WTC11 (cell line): ENCODE results near the gene EYA2. TPM values are rescaled to one million over a fixed set of nuclear protein-coding genes. Genes with fewer than 3 reads are reported as not detected.

Experiments used
- ATAC-seq: fragments of 200-7000 bp; cut with Tn5 transposase; 2 replicates; pipeline ENCODE4 v1.10.0; 2021; ENCODE audit warnings: mild to moderate bottlenecking, moderate library complexity
- CTCF ChIA-PET: fragments of 300-600 bp; sonication (Branson Sonifier 250); formaldehyde crosslinking; loops from one replicate; lab custom pipeline; 2021; ENCODE audit warnings: antibody characterized with exemption; lab: Charles Lee
- POLR2A ChIA-PET: fragments of 350-600 bp; sonication (Branson Sonifier 250); formaldehyde crosslinking; loops from one replicate; lab custom pipeline; 2021; ENCODE audit warnings: antibody characterized with exemption; lab: Charles Lee
- DNase-seq: peaks from one replicate; pipeline ENCODE4 v3.0.0; 2021; ENCODE audit warnings: low spot score
- H3K27ac Mint-ChIP-seq: 2 replicates; pipeline ENCODE4 v1.8.0; 2021; ENCODE audit warnings: mixed read lengths
- H3K27me3 Mint-ChIP-seq: 2 replicates; pipeline ENCODE4 v1.8.0; 2021; ENCODE audit warnings: low read depth, mild to moderate bottlenecking, moderate library complexity, mixed read lengths
- H3K36me3 Mint-ChIP-seq: 2 replicates; pipeline ENCODE4 v1.8.0; 2021; ENCODE audit warnings: mixed read lengths
- H3K4me1 Mint-ChIP-seq: 2 replicates; pipeline ENCODE4 v1.8.0; 2022; ENCODE audit warnings: mixed read lengths
- H3K4me3 Mint-ChIP-seq: 2 replicates; pipeline ENCODE4 v1.8.0; 2021; ENCODE audit warnings: mild to moderate bottlenecking, moderate library complexity, mixed read lengths
- H3K9me3 Mint-ChIP-seq: 2 replicates; pipeline ENCODE4 v1.8.0; 2021; ENCODE audit warnings: mixed read lengths
- CREB1 ChIP-seq: sonication (generic); formaldehyde crosslinking; IDR thresholded peaks from 2 replicates; pipeline ENCODE4 v1.8.0; 2023; ENCODE audit warnings: mild to moderate bottlenecking, missing genetic modification reagents
- E2F4 ChIP-seq: sonication (generic); formaldehyde crosslinking; IDR thresholded peaks from 2 replicates; pipeline ENCODE4 v1.8.1; 2022; ENCODE audit warnings: low read depth, mild to moderate bottlenecking, moderate library complexity, missing genetic modification reagents, borderline replicate concordance
- ESRRA ChIP-seq: sonication (generic); formaldehyde crosslinking; IDR thresholded peaks from 2 replicates; pipeline ENCODE4 v1.8.1; 2022; ENCODE audit warnings: mild to moderate bottlenecking, missing genetic modification reagents, borderline replicate concordance
- FOXK1 ChIP-seq: sonication (generic); formaldehyde crosslinking; IDR thresholded peaks from 2 replicates; pipeline ENCODE4 v1.8.0; 2022; ENCODE audit warnings: mild to moderate bottlenecking, moderate library complexity, missing genetic modification reagents
- FOXP4 ChIP-seq: sonication (generic); formaldehyde crosslinking; IDR thresholded peaks from 2 replicates; pipeline ENCODE4 v1.8.0; 2022; ENCODE audit warnings: mild to moderate bottlenecking, missing genetic modification reagents
- OVOL2 ChIP-seq: fragments of 250-450 bp; sonication (Bioruptor Pico); IDR thresholded peaks from 2 replicates; pipeline ENCODE4 v1.9.0; 2021; ENCODE audit warnings: mild to moderate bottlenecking, borderline replicate concordance
- TEAD4 ChIP-seq: sonication (generic); formaldehyde crosslinking; IDR thresholded peaks from 2 replicates; pipeline ENCODE4 v1.8.0; 2022; ENCODE audit warnings: mild to moderate bottlenecking, missing genetic modification reagents
- ZNF263 ChIP-seq: sonication (generic); formaldehyde crosslinking; IDR thresholded peaks from 2 replicates; pipeline ENCODE4 v1.8.1; 2022; ENCODE audit warnings: low read depth, mild to moderate bottlenecking, moderate library complexity, missing genetic modification reagents
- ZNF416 ChIP-seq: fragments of 250-450 bp; sonication (Bioruptor Pico); IDR thresholded peaks from 2 replicates; pipeline ENCODE4 v1.9.0; 2021; ENCODE audit warnings: mild to moderate bottlenecking, inconsistent platforms
- ZNF423 ChIP-seq: fragments of 250-450 bp; sonication (Bioruptor Pico); IDR thresholded peaks from 2 replicates; pipeline ENCODE4 v2.1.2; 2022; ENCODE audit warnings: mild to moderate bottlenecking, moderate library complexity
- total RNA-seq: library from RNA; stranded (reverse); gene quantifications from 3 replicates; pipeline ENCODE4 v1.2.3, GENCODE V29; 2021
- TF ChIP-seq, protein P1 (sequence below): sonication (generic); formaldehyde crosslinking; IDR thresholded peaks from 2 replicates; pipeline ENCODE4 v1.8.1; 2022; ENCODE audit warnings: mild to moderate bottlenecking, missing genetic modification reagents, moderate library complexity, borderline replicate concordance
- TF ChIP-seq, protein P2 (sequence below): sonication (generic); formaldehyde crosslinking; IDR thresholded peaks from 2 replicates; pipeline ENCODE4 v1.8.0; 2022; ENCODE audit warnings: missing genetic modification reagents
- TF ChIP-seq, protein P3 (sequence below): sonication (generic); formaldehyde crosslinking; IDR thresholded peaks from 2 replicates; pipeline ENCODE4 v1.8.0; 2022; ENCODE audit warnings: mild to moderate bottlenecking, missing genetic modification reagents
- TF ChIP-seq, protein P4 (sequence below): sonication (generic); formaldehyde crosslinking; IDR thresholded peaks from 2 replicates; pipeline ENCODE4 v1.8.1; 2023; ENCODE audit warnings: mild to moderate bottlenecking, missing genetic modification reagents, moderate library complexity
- TF ChIP-seq, protein P5 (sequence below): sonication (generic); formaldehyde crosslinking; IDR thresholded peaks from 2 replicates; pipeline ENCODE4 v1.8.1; 2022; ENCODE audit warnings: missing genetic modification reagents, borderline replicate concordance

The EYA2 gene
- total RNA-seq, 1 experiment from 2014 or later, result 1.5 TPM

GRCh38 chr20:46954490-46955038 is 59.9 kb downstream of the EYA2 start (continued):
- TF ChIP-seq E2F4 (CRISPR knock-in tag) (no peak), CREB1 (CRISPR knock-in tag) (no peak), ZNF263 (no peak), ZNF416 (CRISPR knock-in tag) (no peak), ZNF423 (CRISPR knock-in tag) (no peak), OVOL2 (CRISPR knock-in tag) (no peak), TEAD4 (CRISPR knock-in tag) (no peak), FOXP4 (CRISPR knock-in tag) (no peak)
- TF ChIP-seq, protein P1, sequence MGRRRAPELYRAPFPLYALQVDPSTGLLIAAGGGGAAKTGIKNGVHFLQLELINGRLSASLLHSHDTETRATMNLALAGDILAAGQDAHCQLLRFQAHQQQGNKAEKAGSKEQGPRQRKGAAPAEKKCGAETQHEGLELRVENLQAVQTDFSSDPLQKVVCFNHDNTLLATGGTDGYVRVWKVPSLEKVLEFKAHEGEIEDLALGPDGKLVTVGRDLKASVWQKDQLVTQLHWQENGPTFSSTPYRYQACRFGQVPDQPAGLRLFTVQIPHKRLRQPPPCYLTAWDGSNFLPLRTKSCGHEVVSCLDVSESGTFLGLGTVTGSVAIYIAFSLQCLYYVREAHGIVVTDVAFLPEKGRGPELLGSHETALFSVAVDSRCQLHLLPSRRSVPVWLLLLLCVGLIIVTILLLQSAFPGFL (CRISPR knock-in tag), result no peak
- TF ChIP-seq, protein P2, sequence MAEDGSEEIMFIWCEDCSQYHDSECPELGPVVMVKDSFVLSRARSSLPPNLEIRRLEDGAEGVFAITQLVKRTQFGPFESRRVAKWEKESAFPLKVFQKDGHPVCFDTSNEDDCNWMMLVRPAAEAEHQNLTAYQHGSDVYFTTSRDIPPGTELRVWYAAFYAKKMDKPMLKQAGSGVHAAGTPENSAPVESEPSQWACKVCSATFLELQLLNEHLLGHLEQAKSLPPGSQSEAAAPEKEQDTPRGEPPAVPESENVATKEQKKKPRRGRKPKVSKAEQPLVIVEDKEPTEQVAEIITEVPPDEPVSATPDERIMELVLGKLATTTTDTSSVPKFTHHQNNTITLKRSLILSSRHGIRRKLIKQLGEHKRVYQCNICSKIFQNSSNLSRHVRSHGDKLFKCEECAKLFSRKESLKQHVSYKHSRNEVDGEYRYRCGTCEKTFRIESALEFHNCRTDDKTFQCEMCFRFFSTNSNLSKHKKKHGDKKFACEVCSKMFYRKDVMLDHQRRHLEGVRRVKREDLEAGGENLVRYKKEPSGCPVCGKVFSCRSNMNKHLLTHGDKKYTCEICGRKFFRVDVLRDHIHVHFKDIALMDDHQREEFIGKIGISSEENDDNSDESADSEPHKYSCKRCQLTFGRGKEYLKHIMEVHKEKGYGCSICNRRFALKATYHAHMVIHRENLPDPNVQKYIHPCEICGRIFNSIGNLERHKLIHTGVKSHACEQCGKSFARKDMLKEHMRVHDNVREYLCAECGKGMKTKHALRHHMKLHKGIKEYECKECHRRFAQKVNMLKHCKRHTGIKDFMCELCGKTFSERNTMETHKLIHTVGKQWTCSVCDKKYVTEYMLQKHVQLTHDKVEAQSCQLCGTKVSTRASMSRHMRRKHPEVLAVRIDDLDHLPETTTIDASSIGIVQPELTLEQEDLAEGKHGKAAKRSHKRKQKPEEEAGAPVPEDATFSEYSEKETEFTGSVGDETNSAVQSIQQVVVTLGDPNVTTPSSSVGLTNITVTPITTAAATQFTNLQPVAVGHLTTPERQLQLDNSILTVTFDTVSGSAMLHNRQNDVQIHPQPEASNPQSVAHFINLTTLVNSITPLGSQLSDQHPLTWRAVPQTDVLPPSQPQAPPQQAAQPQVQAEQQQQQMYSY, result no peak

DNA sequence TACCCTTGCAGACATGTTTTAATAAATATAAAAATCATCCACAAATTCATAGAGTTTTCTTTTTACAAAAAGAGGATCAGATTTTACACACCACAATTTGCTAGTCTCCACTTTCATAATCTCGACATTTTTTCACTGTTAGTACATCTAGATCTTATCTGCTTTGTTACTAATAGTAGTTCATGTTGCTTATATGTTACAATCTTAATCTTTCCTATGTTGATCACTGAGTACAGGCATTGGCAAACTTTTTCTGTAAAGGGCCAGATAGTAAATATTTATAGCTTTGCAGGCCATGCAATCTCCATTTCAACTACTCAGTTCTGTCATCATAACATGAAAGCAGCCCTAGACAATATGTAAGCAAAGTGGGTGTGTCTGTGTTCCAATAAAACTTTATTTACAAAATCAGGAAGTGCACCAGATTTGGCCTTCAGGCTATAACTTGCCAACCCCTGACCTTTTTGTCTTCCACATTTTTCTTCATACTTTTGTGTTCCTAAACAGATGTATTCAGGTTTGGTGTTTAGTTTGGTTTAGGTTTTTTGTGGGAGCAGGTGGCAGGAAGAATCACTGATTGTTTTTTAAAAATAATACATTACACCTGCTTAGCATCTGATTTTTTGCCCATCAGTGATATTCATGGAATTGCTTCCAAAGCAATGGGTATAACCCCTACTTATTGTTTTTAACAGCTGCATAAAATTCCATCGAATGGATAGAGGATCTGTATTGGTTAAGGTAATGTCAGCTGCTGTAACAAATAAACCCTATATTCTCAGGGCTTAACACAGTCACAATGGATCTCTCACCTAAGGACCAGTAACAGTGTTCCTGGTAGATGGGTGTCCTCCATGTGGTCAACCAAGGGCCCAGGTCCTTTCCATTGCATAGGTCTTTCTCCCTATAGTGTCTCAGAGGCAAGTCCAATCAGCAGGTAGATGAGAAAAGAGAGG is 61.2 kb downstream of the EYA2 start:
- CTCF ChIA-PET, result interaction anchor here (0.7 kb wide), 1 partner anchor 1949 kb away, joined by 3 read pairs; no protein-coding TSS in a partner anchor
- POLR2A ChIA-PET, result no interaction called here
- TF ChIP-seq, protein P3, sequence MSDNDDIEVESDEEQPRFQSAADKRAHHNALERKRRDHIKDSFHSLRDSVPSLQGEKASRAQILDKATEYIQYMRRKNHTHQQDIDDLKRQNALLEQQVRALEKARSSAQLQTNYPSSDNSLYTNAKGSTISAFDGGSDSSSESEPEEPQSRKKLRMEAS (CRISPR knock-in tag), result no peak
- TF ChIP-seq, protein P4, sequence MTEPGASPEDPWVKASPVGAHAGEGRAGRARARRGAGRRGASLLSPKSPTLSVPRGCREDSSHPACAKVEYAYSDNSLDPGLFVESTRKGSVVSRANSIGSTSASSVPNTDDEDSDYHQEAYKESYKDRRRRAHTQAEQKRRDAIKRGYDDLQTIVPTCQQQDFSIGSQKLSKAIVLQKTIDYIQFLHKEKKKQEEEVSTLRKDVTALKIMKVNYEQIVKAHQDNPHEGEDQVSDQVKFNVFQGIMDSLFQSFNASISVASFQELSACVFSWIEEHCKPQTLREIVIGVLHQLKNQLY (CRISPR knock-in tag), result no peak
- no peak for TF ChIP-seq FOXK1 (CRISPR knock-in tag)
- TF ChIP-seq, protein P5, sequence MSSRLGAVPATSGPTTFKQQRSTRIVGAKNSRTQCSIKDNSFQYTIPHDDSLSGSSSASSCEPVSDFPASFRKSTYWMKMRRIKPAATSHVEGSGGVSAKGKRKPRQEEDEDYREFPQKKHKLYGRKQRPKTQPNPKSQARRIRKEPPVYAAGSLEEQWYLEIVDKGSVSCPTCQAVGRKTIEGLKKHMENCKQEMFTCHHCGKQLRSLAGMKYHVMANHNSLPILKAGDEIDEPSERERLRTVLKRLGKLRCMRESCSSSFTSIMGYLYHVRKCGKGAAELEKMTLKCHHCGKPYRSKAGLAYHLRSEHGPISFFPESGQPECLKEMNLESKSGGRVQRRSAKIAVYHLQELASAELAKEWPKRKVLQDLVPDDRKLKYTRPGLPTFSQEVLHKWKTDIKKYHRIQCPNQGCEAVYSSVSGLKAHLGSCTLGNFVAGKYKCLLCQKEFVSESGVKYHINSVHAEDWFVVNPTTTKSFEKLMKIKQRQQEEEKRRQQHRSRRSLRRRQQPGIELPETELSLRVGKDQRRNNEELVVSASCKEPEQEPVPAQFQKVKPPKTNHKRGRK, result no peak
- TF ChIP-seq ESRRA (CRISPR knock-in tag), result no peak
- Mint-ChIP-seq H3K27me3 (no peaks in the 10 kb centered on the region), H3K27ac (no peak overlapping the region), H3K36me3 (no peaks in the 10 kb centered on the region), H3K4me3 (no peak overlapping the region), H3K9me3 (peaks cover 13% of the 10 kb centered on the region), H3K4me1 (peaks cover 10% of the 10 kb centered on the region)
- ATAC-seq (no peak), DNase-seq (no peak)
